Hepatocyte (in vitro differentiated cells): ENCODE results near the gene DRC1.

ENCODE experiments used
- CTCF ChIP-seq: fragments of 200-600 bp; sonication (generic); IDR thresholded peaks from 2 replicates; pipeline ENCODE4 v1.5.1; 2016; ENCODE audit warnings: antibody characterized with exemption, mild to moderate bottlenecking; ENCODE audit not compliant: poor library complexity
- EZH2 ChIP-seq: fragments of 200-600 bp; sonication (generic); IDR thresholded peaks from 2 replicates; pipeline ENCODE4 v1.6.1; 2016; ENCODE audit warnings: antibody characterized with exemption, mild to moderate bottlenecking, borderline replicate concordance
- EZH2phosphoT487 ChIP-seq: fragments of 200-600 bp; sonication (generic); IDR thresholded peaks from one replicate; pipeline ENCODE4 v1.6.1; 2018; ENCODE audit warnings: antibody characterized with exemption, mild to moderate bottlenecking, low read depth, moderate library complexity; ENCODE audit not compliant: unreplicated experiment, severe bottlenecking

- TF ChIP-seq CTCF (no peak), EZH2phosphoT487 (no peak), EZH2 (no peak)
Observed at GRCh38 chr2:26424221-26424620, 22.5 kb downstream of the DRC1 start.
